ENCODE results near the gene MOCOS.

DNA sequence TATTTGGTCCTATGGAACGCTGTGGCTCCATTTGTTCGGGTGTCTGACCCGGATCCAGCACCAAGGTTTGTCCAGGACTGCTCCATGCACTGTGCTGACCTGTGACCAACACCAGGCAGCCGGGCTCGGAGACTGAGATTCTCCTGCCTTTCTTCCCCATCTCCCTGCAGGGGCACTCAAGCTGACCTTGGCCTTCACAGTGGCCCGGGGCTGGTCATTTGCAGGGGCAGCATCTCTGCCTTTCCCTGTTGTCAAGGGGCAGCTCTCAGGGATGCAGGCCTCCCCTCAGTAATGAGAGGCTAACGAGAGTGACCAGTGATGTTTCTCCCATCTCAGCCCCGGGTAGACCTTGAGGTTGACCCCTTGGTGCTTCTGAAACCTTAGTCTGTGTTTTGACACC is 27.5 kb downstream of the MOCOS start:
- TF ChIP-seq GATA3 (IDR thresholded peaks at IDR 0.05; ENCODE audit: low read depth, low read length): no peak
- no peak for TF ChIP-seq GATA2 (IDR thresholded peaks at IDR 0.05; ENCODE audit: low read depth, low read length)

All from SH-SY5Y (cell line).